Peyer's patch (tissue), 4 donors: ENCODE results near the gene EHD4. TPM values are rescaled to one million over a fixed set of nuclear protein-coding genes. Genes with fewer than 3 reads are reported as not detected.

ENCODE experiments used
- DNase-seq, 3 donors: peaks; one replicate each; pipeline ENCODE4 v3.0.0-alpha.2; 2017 to 2019
- H3K27ac ChIP-seq, 4 donors: fragments of 200-600 bp; sonication (generic); one replicate each; pipeline ENCODE4 v1.5.1; 2016 to 2019
- H3K27me3 ChIP-seq, 2 donors: fragments of 200-600 bp; sonication (generic); one replicate each; pipeline ENCODE4 v1.5.1; 2019
- H3K36me3 ChIP-seq, 3 donors: fragments of 200-600 bp; sonication (generic); one replicate each; pipeline ENCODE4 v1.5.1; 2016 to 2019
- H3K4me1 ChIP-seq, 4 donors: fragments of 200-600 bp; sonication (generic); one replicate each; pipeline ENCODE4 v1.5.1; 2016 to 2019
- H3K4me3 ChIP-seq, 4 donors: fragments of 200-600 bp; sonication (generic); 1 replicate in 3 of 4; 2 replicates in 1 of 4; pipeline ENCODE4 v1.5.1; 2016 to 2019; ENCODE audit warnings: mild to moderate bottlenecking in 1 of 4
- H3K9me3 ChIP-seq, 4 donors: fragments of 200-600 bp; sonication (generic); one replicate each; pipeline ENCODE4 v1.5.1; 2016 to 2019; ENCODE audit warnings: mild to moderate bottlenecking in 1 of 4
- CTCF ChIP-seq, 6 experiments: fragments of 450-650 bp in 4 of 6; fragments of 200-600 bp in 2 of 6; sonication (generic) in 1 of 6; IDR thresholded peaks; one replicate each; pipeline ENCODE4 v1.5.1; 2017 to 2019; ENCODE audit warnings: antibody characterized with exemption in 6 of 6, mild to moderate bottlenecking in 3 of 6, moderate library complexity in 1 of 6
- POLR2A ChIP-seq, 2 donors: fragments of 450-650 bp; IDR thresholded peaks; one replicate each; pipeline ENCODE4 v1.5.1; 2017; ENCODE audit warnings: antibody characterized with exemption in 2 of 2, mild to moderate bottlenecking in 2 of 2, moderate library complexity in 2 of 2
- total RNA-seq, 4 donors: library from RNA; depleted of rRNA; stranded (reverse); fragments of >200 nt; gene quantifications; one replicate each; pipeline ENCODE4 v1.1.0, GENCODE V29; 2016

Gene EHD4
- total RNA-seq, 4 donors from 2014 or later = 23.1 to 53.9 (median 34.9) TPM

- no peaks in the 10 kb centered on the region for H3K27me3 ChIP-seq
- no peaks in the 10 kb centered on the region for H3K9me3 ChIP-seq
- no peak overlapping the region for H3K4me3 ChIP-seq
- TF ChIP-seq CTCF (IDR thresholded peaks at IDR 0.05) (no peak), POLR2A (IDR thresholded peaks at IDR 0.05) (no peak)
- peaks cover 0 to 36% (median 3%) of the 10 kb centered on the region in 4 donors for H3K4me1 ChIP-seq
- peak overlapping the region in 1 of 4 donors; percentile 7 for H3K27ac ChIP-seq
- DNase-seq = peak in 1 of 3 donors; percentile 19
- H3K36me3 ChIP-seq = no peaks in the 10 kb centered on the region
Measured at GRCh38 chr15:41966414-41966812, 5.9 kb downstream of the EHD4 start.

GRCh38 chr15:41965441-41966413 is 6.6 kb downstream of the EHD4 start:
- Histone ChIP-seq H3K27me3 (no peaks in the 10 kb centered on the region), H3K4me1 (peaks cover 0 to 36% (median 3%) of the 10 kb centered on the region in 4 donors), H3K36me3 (no peaks in the 10 kb centered on the region), H3K4me3 (no peak overlapping the region), H3K27ac (peak overlapping the region in 1 of 4 donors; percentile 7), H3K9me3 (no peaks in the 10 kb centered on the region)
- DNase-seq = peak in 1 of 3 donors; percentile 36
- TF ChIP-seq CTCF (IDR thresholded peaks at IDR 0.05) (no peak), POLR2A (IDR thresholded peaks at IDR 0.05) (no peak)

- H3K4me3 ChIP-seq = peak overlapping the region in 2 of 4 donors; percentile 33 to 46
- no peak for DNase-seq
- H3K27ac ChIP-seq = peak overlapping the region in 3 of 4 donors; percentile 49 to 89 (median 75)
- no peaks in the 10 kb centered on the region for H3K9me3 ChIP-seq
- H3K27me3 ChIP-seq = no peaks in the 10 kb centered on the region
- H3K36me3 ChIP-seq = no peaks in the 10 kb centered on the region
- TF ChIP-seq POLR2A (IDR thresholded peaks at IDR 0.05) (no peak), CTCF (IDR thresholded peaks at IDR 0.05) (no peak)
- H3K4me1 ChIP-seq = peaks cover 0 to 9% (median 0%) of the 10 kb centered on the region in 4 donors
Measured at GRCh38 chr15:41961595-41962202, 10.7 kb downstream of the EHD4 start.

- Histone ChIP-seq H3K27me3 (no peaks in the 10 kb centered on the region), H3K4me3 (peak overlapping the region in 3 of 4 donors; percentile 11 to 46 (median 33)), H3K9me3 (no peaks in the 10 kb centered on the region), H3K36me3 (no peaks in the 10 kb centered on the region), H3K27ac (peak overlapping the region in 3 of 4 donors; percentile 49 to 89 (median 75)), H3K4me1 (peaks cover 0 to 3% (median 0%) of the 10 kb centered on the region in 4 donors)
- TF ChIP-seq CTCF (IDR thresholded peaks at IDR 0.05) (no peak), POLR2A (IDR thresholded peaks at IDR 0.05) (no peak)
- DNase-seq = no peak
Measured at GRCh38 chr15:41961001-41961518, 11.3 kb downstream of the EHD4 start.

GRCh38 chr15:41958002-41958420 is 14.3 kb downstream of the EHD4 start:
- Histone ChIP-seq H3K27me3 (no peaks in the 10 kb centered on the region), H3K36me3 (peaks cover 0 to 8% (median 0%) of the 10 kb centered on the region in 3 donors), H3K4me1 (no peaks in the 10 kb centered on the region), H3K4me3 (no peak overlapping the region), H3K9me3 (no peaks in the 10 kb centered on the region), H3K27ac (peak overlapping the region in 2 of 4 donors; percentile 31 to 55)
- TF ChIP-seq POLR2A (IDR thresholded peaks at IDR 0.05) = no peak
- no peak for TF ChIP-seq CTCF (IDR thresholded peaks at IDR 0.05)
- no peak for DNase-seq
